Mammary epithelial cell (primary cell): ENCODE measurements around the gene FRMPD2.

ENCODE experiments used
- EZH2 ChIP-seq: IDR thresholded peaks from 2 replicates; pipeline ENCODE4 v1.6.1; 2012; ENCODE audit warnings: low read length, inconsistent platforms, borderline replicate concordance
- TF ChIP-seq, protein P1 (sequence below), 2 donors: IDR thresholded peaks in 1 of 2; conservative IDR thresholded peaks in 1 of 2; 2 replicates each; pipeline ENCODE4 v1.5.1; 2011 to 2012; ENCODE audit warnings: inconsistent platforms in 2 of 2, low read length in 2 of 2, mild to moderate bottlenecking in 2 of 2, control low read depth in 1 of 2, low read depth in 1 of 2; ENCODE audit not compliant: insufficient read depth in 1 of 2; ENCODE audit errors: extremely low read depth in 1 of 2

DNA sequence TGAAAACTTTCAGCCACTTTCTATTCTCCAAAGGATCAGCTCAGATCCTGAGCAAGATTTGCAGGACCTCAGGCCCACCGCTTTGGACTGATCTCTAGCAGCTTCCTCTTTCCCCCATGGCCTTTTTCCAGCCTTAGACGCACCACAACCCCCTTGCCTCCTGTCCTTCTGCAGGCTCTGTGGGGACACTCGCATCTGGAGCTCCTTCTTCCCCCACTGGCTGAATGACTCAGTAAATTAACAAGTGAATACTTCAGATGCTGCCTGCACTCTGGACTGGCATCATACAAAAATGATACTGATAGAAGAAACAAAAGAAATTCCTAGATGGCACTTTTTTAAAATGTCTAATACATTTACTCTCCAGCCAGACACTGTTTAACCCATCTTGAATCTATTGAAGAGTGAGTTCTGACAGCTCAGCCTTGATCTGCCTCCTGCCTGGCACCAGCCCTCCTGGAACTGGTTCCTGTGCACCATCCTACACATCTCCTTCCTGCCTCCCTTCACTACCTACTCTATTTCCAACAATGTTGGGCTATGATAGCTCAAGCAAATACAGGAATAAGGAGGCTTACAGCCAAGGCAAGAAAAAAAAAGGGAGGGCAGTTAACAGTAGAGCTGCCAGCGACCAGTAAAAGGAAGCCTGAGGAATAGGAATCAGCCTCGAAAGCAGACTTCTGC lies 3.3 kb downstream of the FRMPD2 start:
- TF ChIP-seq, protein P1, sequence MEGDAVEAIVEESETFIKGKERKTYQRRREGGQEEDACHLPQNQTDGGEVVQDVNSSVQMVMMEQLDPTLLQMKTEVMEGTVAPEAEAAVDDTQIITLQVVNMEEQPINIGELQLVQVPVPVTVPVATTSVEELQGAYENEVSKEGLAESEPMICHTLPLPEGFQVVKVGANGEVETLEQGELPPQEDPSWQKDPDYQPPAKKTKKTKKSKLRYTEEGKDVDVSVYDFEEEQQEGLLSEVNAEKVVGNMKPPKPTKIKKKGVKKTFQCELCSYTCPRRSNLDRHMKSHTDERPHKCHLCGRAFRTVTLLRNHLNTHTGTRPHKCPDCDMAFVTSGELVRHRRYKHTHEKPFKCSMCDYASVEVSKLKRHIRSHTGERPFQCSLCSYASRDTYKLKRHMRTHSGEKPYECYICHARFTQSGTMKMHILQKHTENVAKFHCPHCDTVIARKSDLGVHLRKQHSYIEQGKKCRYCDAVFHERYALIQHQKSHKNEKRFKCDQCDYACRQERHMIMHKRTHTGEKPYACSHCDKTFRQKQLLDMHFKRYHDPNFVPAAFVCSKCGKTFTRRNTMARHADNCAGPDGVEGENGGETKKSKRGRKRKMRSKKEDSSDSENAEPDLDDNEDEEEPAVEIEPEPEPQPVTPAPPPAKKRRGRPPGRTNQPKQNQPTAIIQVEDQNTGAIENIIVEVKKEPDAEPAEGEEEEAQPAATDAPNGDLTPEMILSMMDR (conservative IDR thresholded peaks at IDR 0.05 in 1 of 2, IDR thresholded peaks at IDR 0.05 in 1 of 2; ENCODE audit: extremely low read depth in 1 of 2, insufficient read depth in 1 of 2, low read depth in 1 of 2, low read length in 2 of 2) = no peak
- TF ChIP-seq EZH2 = no peak
